IPS-NIHi7 (cell line): ENCODE results near the gene KIF3B.
A peak's percentile ranks its signal among the peaks of the same experiment; 100 is the strongest.
"Not testable (repeated sequence)": the region's sequence is repeated elsewhere in the genome, so short reads cannot be mapped to it uniquely, and the experiment has no call there.

Source experiments
- DNase-seq: peaks from one replicate; pipeline ENCODE4 v3.0.0; 2012; ENCODE audit warnings: mixed read lengths; ENCODE audit errors: extremely low spot score

KIF3B gene

DNA sequence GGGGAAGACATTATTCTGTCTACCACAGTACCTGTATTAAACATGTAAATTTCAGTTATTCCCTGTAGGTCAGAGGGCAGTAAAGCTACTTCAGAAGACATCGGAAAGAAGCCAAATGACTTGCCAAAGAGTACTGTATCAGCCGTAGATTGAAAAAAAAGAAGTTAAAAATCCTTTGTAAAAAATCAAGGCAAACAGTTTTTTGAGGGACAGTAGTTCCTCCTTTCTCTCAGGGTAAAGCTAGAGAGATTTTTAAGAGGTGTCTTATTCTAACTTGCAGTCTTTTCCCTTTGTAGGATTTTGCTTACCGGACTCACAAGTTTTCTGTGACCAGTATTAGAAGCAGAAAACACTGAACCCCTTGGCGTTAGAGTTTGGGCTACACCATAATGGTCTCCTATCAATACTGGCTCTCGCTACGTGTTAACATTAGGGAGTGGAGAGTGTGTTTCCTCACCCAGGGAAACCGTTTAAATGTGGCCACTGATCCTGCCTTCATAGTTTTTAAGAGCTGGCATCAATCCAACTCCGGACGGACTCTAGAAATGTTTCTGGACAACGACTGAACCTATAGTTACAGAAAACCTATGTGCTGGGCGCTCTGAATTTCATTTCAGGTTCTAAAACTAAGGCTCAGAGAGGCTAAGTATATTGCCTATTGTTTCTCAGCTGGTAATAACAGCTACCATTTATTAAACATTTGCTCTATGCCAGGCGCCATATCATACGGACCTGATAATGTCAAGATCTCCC is 79.3 kb downstream of the KIF3B start:
- no peak for DNase-seq

DNA sequence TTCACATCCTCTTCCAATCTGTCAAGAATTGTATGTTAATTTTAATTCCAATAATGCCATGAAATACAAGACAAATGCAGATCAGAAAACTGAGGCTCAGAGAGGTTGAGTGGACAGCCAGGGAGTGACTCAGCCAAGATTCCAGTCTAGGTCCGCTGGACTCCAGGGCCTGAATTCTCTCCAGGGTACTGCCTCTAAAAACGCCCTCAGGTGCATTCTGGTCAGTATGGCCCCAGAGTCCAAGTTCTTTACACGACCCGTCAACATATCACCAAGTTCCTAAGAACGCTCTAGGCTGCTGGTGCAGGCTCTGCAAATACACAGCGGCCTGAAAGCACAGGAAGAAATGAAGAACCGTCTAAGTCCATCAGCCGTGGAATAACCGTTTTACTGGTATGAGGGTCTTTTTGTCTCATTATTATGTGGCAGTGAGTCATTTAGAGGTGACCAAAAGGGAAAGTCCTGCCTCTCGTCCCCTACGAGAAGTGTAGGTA is 80.0 kb downstream of the KIF3B start:
- no peak for DNase-seq

DNA sequence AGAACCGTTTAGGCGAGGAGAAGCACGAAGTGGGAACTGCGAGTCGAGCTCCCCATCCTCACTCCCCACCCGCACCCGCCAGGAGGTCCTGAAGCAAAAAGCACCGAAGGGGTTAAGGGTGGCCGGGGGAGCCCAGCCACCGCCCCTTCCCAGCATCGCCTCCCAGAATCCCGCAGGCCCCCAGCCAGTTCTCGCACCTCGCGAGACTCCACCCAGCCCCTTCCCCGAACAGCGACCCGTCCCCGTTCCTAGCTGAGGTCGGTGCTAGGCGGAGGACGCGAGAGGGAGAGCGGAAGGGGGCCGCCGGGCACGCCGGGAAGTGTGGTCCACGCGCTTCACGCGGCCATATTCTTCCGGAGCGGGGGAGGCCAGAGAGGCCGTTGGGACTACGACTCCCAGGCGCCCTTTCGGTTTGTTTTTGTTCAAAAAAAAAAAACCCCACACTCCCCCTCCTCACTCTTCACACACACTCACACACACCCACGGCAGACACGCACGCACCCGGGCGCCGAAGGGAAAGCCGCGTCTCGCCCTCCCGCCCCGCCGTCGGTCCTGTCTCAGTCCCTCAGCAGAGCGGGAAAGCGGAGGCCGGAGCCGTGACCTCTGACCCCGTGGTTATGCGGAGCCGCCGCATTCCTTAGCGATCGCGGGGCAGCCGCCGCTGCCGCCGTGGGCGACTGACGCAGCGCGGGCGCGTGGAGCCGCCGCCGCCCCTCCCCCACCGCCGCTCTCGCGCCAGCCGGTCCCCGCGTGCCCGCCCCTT is 80.6 kb downstream of the KIF3B start, which contains the start of gene ASXL1:
Gene ASXL1 (plus strand): TSS at position 463 of the 763 bp plus-strand sequence. CDS start 445 bp downstream, outside the sequence.
- DNase-seq: peak; percentile 99

DNA sequence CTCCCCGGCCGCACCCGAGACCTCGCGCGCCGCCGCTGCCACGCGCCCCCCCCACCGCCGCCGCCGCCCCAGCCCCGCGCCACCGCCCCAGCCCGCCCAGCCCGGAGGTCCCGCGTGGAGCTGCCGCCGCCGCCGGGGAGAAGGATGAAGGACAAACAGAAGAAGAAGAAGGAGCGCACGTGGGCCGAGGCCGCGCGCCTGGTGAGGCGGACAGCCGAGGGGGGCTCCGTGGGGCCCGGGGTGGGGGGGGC is 81.1 kb downstream of the KIF3B start:
- DNase-seq: no peak

DNA sequence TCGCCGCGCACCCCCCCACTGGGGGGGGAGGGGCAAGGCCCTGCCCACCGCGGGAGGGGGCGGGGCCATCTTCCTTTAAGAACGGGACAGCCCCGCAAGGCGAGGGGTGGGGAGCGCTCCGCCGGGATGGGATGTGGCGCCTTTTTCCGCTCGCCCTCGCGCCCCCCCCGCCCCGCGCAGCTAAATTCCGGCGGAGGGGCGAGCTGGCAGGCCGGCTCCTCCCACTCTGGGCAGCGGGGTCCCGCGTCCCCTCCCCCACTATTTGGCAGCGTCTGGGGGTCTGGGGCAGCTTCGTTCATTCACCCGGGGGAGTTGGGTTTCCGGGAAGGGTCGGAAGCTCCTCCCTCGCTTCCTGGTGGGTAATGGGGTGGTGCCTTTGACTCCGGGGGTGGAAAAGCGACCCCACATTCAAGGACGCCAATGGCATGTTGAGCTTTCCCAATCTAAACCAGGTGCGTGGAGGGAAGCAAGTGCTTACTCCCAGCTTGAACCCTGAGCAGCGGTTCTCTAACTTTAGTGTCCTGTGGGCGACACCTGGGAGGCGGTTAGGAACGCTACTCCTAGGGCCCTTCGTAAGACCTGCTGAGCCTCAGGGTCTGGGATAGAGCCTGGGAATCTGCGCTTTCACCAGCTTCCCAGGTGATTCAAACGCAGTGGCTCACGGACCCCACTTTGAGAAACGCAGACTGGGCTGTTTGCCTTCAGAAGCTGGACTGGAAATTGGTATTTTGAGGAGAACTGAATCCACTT is 81.6 kb downstream of the KIF3B start:
- DNase-seq: peak; percentile 77

DNA sequence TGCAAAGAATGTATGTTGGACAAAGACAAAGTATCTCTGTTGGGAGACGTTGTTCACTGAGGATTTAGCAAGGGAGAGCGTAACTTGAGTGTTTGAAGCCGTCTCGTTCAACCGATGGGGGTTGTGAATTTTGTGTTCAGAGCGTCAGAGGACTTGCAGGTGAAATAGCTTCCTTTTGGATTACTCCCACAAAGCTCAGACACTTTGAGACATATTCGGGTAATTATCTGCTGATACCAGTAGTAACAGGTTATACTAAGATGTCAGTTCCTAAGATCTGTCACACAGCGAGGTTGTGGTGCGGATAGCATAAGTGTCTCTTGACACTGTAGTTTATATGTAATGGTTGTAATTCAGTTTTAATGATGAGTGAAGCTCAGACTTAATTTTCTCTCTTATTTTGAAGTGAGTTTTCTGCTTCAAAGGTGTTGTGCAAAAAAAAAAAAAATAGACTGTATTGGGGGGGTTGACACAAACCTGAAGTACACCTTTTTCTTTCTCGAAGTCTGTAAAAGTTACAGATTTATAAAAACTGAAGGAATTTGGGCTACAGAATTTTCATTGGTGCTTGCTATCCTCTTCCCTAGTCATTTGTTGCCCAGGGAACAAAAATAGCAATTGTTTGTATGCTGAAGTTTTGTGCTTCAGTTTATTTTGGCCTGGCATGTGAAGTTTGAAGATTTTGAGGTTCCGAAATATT is 82.3 kb downstream of the KIF3B start:
- DNase-seq: no peak

DNA sequence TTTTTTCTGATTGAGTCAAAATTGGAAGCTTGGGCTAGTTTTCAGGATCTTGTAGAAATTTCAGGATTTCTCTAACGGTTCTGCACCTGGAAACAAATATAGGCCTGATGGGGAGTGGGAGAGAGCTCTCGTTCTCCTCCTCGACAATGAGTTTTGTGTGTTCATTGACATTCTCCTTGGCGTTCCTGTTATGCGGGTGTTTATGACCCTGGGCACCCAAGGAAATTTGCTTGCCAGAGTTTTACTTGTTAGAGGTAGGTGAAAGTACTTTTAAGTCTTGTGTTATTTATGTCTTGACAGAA is 82.8 kb downstream of the KIF3B start:
- DNase-seq: no peak

DNA sequence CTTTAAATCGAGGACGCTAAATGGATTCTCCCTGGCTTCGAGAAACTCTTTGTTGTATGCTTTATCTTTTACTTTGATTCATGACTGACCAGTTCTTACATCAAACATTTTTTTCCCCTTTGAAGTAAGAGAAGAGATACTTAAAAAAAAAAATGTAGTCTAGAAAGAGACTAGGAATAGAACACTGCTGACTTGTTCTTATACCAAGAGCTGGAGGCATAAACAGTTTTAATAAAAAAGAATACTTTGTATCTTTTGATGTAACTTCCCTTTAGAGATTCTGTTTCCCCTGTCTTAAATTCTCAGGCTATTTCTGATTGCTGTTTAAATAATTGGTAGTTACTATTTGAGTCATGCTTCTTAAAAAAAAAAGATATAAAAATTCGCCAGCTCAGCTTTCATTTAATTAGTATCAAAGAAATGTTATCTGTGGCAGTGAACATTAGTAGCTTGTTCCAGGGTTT is 85.5 kb downstream of the KIF3B start:
- DNase-seq: no peak

DNA sequence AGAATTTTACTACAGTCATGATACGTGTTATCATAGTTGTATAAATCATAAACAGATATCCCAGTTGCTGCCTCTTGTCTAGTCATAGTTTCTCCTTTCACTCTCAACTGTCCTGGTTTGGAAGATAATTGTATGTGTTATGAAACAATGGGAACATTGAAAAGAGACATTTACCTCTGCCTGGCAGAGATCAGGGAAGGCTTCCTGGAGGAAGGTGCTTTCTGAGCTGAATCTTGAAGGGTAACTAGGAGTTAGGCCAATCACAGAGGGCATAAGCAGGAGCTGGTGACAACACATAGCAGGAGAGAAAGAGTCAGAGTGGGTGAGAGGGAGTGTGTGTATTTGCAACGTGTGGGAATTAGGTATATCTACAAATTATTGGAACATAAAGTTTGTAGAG is 86.0 kb downstream of the KIF3B start:
- DNase-seq: no peak

DNA sequence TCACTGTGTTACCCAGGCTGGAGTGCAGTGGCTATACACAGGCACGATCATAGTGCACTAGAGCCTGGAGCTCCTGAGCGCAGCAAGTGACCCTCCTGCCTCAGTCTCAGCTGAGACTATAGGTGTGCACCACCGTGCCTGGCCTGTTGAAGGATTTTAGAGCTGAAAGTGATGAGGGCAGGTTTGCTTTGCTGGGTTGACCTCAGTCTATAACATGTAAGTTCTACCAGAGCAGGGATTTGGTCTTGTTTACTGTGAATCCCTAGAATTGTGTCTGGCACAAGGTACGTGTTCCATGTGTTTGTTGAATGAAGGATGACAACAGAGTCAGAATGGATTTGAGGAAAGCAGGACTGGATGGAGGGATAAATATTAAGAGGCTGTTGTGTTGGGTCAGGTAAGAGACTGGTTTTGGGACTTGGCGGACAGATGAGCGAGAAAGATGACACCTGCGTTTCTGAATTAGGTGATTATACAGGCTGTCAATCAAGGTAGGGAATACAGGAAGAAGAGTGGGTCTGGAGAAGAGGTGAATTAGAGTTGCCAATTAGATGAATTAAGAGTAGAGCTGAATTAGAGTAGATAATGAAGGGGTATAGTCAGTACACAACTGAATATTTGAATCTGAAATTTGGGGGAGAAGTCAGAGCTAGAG is 87.2 kb downstream of the KIF3B start:
- DNase-seq: no peak

DNA sequence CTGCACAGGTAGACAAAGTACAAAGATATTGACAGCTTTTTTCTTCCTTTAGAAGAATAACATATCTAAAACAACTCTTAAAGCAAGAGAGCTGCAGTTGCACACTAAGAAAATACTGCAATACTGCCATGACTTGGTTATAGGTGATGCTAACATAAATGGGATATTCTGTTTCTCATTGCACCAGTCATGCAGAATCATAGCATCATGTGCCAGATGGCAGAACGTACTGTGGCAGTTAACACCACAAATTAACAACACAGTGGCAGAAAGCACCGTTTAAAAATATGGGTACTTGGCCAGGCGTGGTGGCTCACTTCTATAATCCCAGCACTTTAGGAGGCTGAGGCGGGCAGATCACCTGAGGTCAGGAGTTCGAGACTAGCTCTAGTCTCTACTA is 88.1 kb downstream of the KIF3B start:
- DNase-seq: no peak

DNA sequence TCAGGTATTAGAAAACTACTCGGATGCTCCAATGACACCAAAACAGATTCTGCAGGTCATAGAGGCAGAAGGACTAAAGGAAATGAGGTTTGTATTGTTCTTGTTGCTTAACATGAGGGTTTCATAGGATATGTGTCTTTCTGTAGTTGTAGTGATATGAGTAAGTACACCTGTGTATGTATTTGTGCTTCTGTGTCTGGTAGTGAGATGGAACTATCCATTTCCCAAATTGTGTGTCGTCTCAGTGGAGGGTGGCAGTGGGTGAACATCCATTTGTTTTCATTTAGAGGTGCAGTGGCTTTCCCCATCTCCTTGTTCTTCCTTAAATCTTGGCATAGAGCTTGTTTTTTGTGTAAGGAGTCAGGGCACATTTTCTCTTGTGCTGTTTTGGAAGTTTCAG is 88.9 kb downstream of the KIF3B start:
- no peak for DNase-seq

DNA sequence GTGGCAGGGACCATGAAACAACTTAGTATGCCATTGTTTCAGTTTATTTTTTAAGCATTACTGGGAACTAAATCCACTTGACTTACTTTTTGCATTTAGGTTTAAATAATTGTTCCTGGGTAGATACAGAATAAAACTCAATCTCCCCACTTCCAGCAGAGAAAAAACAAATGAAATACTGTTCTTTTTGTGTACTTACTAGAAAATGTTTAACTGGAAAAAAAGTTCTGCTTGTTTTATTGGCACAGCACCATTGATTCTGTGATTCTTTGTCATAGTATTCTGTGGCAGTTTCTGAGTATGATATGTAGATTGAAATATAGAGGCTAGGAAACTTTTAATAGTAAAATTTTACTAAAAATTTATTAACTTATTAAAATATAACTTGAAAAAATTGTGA is 90.9 kb downstream of the KIF3B start:
- no peak for DNase-seq

DNA sequence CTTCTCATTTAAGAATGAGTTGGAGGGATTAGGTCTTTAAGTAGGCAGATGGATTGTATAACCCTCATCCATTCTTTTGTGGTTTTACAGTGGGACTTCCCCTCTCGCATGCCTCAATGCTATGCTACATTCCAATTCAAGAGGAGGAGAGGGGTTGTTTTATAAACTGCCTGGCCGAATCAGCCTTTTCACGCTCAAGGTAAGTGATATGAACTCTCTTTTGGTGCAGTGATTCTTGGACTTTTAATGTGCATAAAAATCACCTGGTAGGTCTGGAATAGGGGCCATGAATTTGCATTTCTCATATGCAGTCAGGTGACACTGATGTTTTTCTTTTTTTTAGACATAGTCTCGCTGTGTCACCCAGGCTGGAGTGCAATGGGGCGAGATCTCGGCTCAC is 91.5 kb downstream of the KIF3B start:
- DNase-seq: no peak

DNA sequence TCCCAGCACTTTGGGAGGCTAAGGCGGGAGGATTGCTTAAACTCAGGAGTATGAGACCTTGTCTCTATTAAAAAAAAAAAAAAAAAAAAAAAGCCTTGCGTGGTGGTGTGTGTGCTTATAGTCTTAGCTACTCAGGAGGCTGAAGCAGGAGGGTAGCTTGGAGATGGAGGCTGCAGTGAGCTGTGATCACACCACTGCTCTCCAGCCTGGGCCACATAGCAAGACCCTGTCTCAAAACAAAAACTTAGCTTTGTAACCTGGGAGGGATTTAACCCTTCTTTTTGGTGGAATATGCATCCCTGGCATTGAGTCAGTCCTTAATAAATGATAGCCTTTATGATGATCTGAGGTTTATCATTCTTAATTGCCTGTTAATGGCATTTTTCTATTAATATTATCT is 93.4 kb downstream of the KIF3B start:
- DNase-seq: no peak

DNA sequence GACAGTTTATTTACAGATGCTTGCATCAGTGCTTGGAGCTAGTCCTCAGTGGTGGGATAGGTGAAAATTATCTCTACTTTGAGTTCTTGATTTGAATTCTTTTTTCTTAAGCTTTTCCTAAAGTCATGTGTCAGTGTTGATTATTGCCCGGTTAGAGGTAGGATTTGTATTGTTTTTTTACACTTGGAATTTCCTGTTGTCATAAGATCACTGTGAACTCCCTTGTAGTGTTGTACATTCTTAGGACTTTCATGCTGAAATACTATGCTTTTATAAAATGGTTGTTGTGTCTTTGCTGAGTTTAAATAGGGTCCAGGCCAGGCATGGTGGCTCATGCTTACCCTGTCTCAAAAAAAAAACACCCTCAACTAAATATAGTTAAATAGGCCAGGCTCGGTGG is 101.0 kb downstream of the KIF3B start:
- no peak for DNase-seq

DNA sequence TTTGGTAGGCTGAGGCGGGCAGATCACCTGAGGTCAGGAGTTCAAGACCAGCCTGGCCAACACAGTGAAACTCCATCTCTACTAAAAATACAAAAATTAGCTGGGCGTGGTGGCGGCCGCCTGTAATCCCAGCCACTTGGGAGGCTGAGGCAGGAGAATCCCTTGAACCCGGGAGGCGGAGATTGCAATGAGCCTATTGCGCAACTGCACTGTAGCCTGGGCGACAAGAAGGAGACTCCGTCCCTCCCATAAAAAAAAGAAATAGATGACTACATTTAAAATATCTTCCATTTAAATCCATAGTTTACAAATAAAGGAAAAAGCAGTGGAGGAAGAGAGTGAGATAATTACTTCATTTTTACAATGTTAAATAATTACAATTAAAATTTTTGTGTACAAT is 102.6 kb downstream of the KIF3B start:
- DNase-seq: not testable (repeated sequence)

DNA sequence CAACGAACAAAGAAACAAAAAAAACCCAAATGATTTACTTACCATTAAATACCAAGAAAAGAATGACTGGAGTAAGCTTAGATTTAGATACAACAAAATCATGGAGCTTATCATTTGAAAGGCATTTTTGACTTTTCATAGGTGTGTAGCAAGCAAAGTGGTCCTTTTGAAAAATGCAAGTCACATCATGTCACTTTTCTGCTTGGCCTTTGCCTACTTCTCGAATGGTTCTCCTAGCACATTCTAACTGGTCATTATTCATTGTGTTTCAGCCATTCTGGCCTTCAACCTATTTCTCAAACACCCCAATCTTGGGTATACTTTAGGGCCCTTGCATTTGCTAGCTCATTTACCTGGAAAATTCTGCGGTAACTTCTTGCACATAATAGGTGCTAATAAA is 103.3 kb downstream of the KIF3B start:
- DNase-seq: no peak

DNA sequence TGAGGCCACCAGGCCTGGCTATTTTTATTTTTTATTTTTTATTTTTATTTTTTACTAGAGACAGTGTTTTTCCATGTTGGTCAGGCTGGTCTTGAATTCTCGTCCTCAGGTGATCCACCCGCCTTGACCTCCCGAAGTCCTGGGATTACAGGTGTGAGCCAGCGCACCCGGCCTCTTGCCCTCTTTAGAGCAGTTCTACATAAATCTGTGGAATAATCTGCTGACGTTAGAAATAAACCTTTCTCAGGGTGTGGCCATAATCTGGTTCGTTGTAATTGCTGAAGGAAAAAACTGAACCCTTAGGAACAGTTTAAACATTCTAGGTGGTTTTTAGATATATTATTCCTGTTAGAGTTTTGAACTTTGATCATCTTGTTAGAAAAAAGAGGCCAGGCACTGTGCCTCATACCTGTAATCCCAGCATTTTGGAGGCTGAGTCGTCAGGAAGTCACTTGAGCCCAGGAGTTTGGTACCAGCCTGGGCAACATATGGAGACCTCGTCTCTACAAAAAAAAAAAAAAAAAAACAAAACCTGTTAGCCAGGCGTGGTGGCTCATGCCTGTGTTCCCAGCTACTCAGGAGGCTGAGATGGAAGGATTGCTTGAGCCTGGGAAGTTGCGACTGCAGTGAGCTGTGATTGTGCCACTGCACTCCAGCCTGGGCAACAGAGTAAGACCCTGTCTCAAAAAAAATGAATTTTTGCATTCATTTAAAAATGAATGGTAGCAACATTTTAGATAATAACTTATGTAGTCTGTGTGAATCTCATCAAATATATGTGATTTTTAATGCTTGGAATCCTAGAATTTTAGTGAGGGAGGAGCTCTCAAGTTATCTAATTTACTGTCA is 104.9 kb downstream of the KIF3B start:
- DNase-seq: no peak

DNA sequence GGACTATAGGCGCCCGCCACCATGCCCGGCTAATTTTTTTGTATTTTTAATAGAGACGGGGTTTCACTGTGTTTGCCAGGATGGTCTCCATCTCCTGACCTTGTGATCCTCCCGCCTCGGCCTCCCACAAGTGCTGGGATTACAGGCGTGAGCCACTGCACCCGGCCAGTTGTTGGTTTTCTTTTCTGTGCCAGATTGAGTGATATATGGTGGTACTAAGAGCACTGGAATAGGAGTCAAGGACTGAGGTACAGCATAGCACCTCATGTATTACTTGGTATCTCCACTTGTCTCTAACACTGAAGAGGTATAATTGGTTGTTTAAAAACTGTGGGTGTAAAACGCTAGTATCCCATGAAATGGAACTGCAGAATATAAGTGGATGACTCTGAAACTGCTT is 106.0 kb downstream of the KIF3B start:
- DNase-seq: not testable (repeated sequence)
